H1 (cell line): ENCODE results near the gene PELI2. TPM values are rescaled to one million over a fixed set of nuclear protein-coding genes. Genes with fewer than 3 reads are reported as not detected.

ENCODE experiments used
- ASH2L ChIP-seq: fragments of 200-600, 300-600 bp; sonication (generic); IDR thresholded peaks from one replicate; pipeline ENCODE4 v1.7.1; 2017; ENCODE audit warnings: low read length
- CBX8 ChIP-seq: fragments of 300-800, 300-1000 bp; sonication (generic); IDR thresholded peaks from 2 replicates; pipeline ENCODE4 v1.7.1; 2016; ENCODE audit warnings: low read depth, low read length, borderline replicate concordance
- CHD7 ChIP-seq: fragments of 300-600 bp; sonication (generic); IDR thresholded peaks from 2 replicates; pipeline ENCODE4 v1.7.1; 2012; ENCODE audit warnings: low read length, moderate library complexity, mild to moderate bottlenecking, inconsistent platforms; ENCODE audit not compliant: insufficient replicate concordance
- CTBP2 ChIP-seq: IDR thresholded peaks from 2 replicates; pipeline ENCODE4 v1.7.0; 2011; ENCODE audit warnings: borderline replicate concordance, mild to moderate bottlenecking, moderate library complexity, mixed read lengths, low read length; ENCODE audit not compliant: insufficient read depth, insufficient read length
- KDM4A ChIP-seq: IDR thresholded peaks from one replicate; pipeline ENCODE4 v1.7.1; 2012; ENCODE audit warnings: low read depth, mild to moderate bottlenecking, moderate library complexity, low read length, inconsistent platforms; ENCODE audit not compliant: severe bottlenecking
- SIRT6 ChIP-seq: IDR thresholded peaks from one replicate; pipeline ENCODE4 v1.7.1; 2012; ENCODE audit warnings: low read length, inconsistent platforms
- TEAD4 ChIP-seq: IDR thresholded peaks from 2 replicates; pipeline ENCODE4 v1.6.1; 2012; ENCODE audit warnings: low read depth, low read length, inconsistent platforms, mixed read lengths
- ZNF274 ChIP-seq: IDR thresholded peaks from 2 replicates; pipeline ENCODE4 v1.7.0; 2012; ENCODE audit warnings: low read length, borderline replicate concordance; ENCODE audit errors: extremely low read depth
- polyA plus RNA-seq, 7 experiments: library from polyadenylated mRNA; depleted of rRNA in 3 of 7; stranded (reverse) in 5 of 7; unstranded in 2 of 7; fragments of >200 nt in 5 of 7; fragments of 200-250 nt in 2 of 7; gene quantifications; 1 replicate in 5 of 7; 2 replicates in 1 of 7; 4 replicates in 1 of 7; pipeline versions ENCODE4 v1.2.1 to v1.2.3, GENCODE V29; 2011 to 2013; ENCODE audit warnings: missing spikeins in 2 of 7, mixed read lengths in 2 of 7
- total RNA-seq: library from RNA; stranded (reverse); fragmentation: NEBNext Ultra II Directional; extraction: Animal tissue kit (Norgen Biotek cat#: 25700); gene quantifications from 2 replicates; pipeline ENCODE4 v1.2.1, GENCODE V29; 2021

PELI2 gene
- total and polyA plus RNA-seq, 2 of the 8 experiments (the other 6 are each of a cell fraction or from before 2014, with no cell fraction given), result 14.6 to 25.7 TPM

GRCh38 chr14:56115334-56115870 is 2.8 kb upstream of the PELI2 start (continued):
- no peak for TF ChIP-seq CHD7
- TF ChIP-seq KDM4A, result no peak
- no peak for TF ChIP-seq ASH2L
- TF ChIP-seq CTBP2, result no peak
- no peak for TF ChIP-seq CBX8
- no peak for TF ChIP-seq SIRT6
- TF ChIP-seq TEAD4, result no peak
- TF ChIP-seq ZNF274, result no peak
